Measurements from ENCODE around the gene TXNL1.
"Not testable (repeated sequence)": the region's sequence is repeated elsewhere in the genome, so short reads cannot be mapped to it uniquely, and the experiment has no call there.

The TXNL1 gene

DNA sequence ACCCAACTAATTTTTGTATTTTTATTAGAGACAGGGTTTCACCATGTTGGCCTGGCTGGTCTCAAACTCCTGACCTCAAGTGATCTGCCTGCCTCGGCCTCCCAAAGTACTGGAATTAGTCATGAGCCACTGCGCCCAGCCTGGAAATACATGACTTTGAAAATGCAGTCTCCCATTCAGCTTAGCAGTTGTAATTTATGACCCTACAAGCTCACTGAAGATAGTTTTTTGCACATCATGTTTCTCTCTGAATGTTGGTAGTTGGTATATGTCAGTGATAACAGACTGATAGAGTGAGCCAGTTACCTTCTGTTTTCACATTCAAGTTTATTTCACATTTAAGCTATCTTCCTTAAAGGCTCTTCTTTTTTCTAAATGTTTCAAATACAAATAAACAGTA lies 19.9 kb upstream of the TXNL1 start:
- no peak for DNase-seq (ENCODE audit: low read depth, low spot score)
- H3K4me3 ChIP-seq (ENCODE audit: low read depth, low read length): no peak overlapping the region
- TF ChIP-seq, protein P1, sequence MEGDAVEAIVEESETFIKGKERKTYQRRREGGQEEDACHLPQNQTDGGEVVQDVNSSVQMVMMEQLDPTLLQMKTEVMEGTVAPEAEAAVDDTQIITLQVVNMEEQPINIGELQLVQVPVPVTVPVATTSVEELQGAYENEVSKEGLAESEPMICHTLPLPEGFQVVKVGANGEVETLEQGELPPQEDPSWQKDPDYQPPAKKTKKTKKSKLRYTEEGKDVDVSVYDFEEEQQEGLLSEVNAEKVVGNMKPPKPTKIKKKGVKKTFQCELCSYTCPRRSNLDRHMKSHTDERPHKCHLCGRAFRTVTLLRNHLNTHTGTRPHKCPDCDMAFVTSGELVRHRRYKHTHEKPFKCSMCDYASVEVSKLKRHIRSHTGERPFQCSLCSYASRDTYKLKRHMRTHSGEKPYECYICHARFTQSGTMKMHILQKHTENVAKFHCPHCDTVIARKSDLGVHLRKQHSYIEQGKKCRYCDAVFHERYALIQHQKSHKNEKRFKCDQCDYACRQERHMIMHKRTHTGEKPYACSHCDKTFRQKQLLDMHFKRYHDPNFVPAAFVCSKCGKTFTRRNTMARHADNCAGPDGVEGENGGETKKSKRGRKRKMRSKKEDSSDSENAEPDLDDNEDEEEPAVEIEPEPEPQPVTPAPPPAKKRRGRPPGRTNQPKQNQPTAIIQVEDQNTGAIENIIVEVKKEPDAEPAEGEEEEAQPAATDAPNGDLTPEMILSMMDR (IDR thresholded peaks at IDR 0.05; ENCODE audit: low read depth, low read length): no peak
- in situ Hi-C loops (cut with HindIII; ENCODE audit: low sequenced_read_pairs): no loop called here

DNA sequence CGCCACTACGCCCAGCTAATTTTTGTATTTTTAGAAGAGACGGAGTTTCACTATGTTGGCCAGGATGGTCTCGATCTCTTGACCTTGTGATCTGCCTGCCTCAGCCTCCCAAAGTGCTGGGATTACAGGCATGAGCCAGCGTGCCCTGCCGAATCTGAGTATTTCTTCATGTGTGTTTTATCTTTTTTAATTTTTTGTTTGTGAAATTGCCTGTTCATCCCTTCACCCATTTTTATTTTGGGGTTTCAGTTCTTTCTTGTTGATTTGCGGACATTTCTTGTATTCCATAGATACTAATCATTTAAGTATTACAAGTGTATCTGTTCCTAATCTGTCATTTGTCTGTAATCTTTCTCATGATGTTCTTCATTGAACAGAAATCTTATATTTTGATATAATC lies 15.9 kb upstream of the TXNL1 start:
- in situ Hi-C loops (cut with HindIII; ENCODE audit: low sequenced_read_pairs); DNase-seq (ENCODE audit: low read depth, low spot score); H3K4me3 ChIP-seq (ENCODE audit: low read depth, low read length): not testable (repeated sequence)

DNA sequence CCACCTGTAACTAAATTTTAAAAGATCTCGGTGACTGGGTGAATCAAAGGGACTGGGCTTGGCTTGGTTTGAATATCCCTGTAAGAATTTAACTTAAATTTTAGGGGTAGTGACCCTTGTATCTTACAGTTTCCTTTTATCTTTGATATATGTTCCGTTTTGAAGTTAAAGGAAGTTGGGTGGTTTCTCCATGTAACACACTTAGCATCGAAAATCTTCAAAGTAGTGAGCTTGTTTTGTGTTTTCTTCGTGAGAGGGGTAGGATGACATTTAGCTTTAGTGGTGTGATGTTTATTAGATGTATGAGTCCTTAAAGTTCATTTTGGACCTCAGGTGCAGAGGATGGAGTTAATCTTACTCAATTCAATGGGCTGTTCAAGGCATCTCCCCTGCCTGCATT lies 14.4 kb upstream of the TXNL1 start:
- no peak overlapping the region for H3K4me3 ChIP-seq (ENCODE audit: low read depth, low read length)
- DNase-seq (ENCODE audit: low read depth, low spot score): no peak
- TF ChIP-seq, protein P1 (IDR thresholded peaks at IDR 0.05; ENCODE audit: low read depth, low read length): no peak
- in situ Hi-C loops (cut with HindIII; ENCODE audit: low sequenced_read_pairs): no loop called here

DNA sequence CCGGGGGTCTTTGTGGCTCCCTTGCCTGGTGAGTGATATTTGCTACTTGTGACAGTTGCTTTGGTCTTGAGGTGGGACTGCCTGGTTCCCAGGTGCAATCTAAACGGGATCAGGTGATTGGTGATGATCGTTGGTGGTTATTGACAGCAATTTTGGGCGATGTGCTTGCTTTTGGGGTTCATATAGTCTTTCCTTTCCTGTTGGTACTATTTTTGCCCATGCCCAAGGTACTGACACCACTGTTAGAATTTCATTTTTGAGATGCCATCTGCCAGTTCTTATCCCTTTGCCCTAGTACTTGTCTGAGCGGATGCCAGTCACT lies 13.3 kb upstream of the TXNL1 start:
- DNase-seq (ENCODE audit: low read depth, low spot score): no peak
- TF ChIP-seq, protein P1 (IDR thresholded peaks at IDR 0.05; ENCODE audit: low read depth, low read length): no peak
- H3K4me3 ChIP-seq (ENCODE audit: low read depth, low read length): peak overlapping the region; percentile 90
- in situ Hi-C loops (cut with HindIII; ENCODE audit: low sequenced_read_pairs): no loop called here

DNA sequence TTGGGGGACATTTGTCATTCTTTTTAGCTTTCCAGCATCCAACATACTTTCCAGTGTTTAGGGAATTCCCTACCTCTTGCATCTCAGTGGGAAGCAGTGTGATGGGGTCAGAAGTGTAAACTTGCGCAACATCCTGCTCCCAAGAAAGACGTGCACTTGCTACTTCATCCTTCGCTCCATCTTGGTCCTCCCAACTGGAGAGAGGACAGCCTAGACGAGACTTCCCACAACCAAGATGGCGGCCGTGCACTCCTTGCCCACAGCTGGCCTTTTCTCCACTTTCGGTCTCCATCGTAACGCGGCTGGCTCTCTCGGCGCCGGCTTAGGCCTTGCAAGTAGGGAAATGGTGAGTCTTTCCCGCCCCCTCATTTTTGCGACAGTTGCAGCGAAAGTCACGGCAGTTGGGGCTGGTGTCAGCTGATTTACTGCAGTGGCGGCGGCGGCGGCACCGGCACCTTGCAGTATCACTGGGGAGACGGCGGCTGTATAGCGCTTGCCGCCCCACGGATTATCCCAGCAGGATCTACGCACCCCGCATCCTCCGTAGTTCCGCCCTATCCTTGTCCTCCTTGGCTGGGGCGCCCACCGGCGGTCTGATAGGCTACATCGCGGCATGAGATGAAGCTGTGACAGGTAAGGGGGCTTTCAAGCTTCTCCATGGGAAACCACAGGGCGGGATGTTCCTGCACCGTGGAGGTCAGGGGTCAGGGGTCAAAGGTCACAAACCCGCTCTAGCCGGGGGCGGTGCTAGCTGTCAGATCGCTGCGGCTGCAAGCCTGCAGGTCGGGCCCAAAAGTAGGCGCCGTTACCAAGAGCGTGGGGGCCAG lies 12.8 kb upstream of the TXNL1 start, which contains the start of gene WDR7:
WDR7 (plus strand) TSS at position 416 of the 827 bp plus-strand sequence. CDS start 21,157 bp downstream, outside the sequence.
- in situ Hi-C loops (cut with HindIII; ENCODE audit: low sequenced_read_pairs): no loop called here
- TF ChIP-seq, protein P1 (IDR thresholded peaks at IDR 0.05; ENCODE audit: low read depth, low read length): peak; percentile 0
- peak within 1 kb of the TSS; percentile 90 for H3K4me3 ChIP-seq (ENCODE audit: low read depth, low read length)
- DNase-seq (ENCODE audit: low read depth, low spot score): peak; percentile 99

DNA sequence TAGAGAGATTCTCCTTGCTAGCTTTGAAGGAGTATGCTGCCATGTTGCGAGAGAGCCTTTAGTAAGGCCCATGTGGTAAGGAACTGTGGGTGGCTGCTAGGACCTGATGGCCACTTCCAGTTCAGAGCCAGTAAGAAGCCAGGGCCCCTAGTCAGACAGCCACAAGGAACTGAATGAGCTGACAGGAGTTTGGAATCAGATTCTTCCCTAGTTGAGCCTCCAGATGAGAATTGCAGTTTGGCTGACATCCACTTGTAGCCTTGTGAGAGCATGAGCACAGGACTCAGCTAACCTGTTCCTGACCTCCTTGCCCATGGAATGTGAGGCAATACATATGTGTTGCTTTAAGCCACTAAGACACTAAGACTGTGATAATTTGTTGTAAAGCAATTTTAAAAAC lies 11.6 kb upstream of the TXNL1 start:
- TF ChIP-seq, protein P1 (IDR thresholded peaks at IDR 0.05; ENCODE audit: low read depth, low read length): no peak
- no peak for DNase-seq (ENCODE audit: low read depth, low spot score)
- H3K4me3 ChIP-seq (ENCODE audit: low read depth, low read length): no peak overlapping the region
- in situ Hi-C loops (cut with HindIII; ENCODE audit: low sequenced_read_pairs): no loop called here
